K562 (cell line): ENCODE data around the gene TIMP3. TPM values are rescaled to one million over a fixed set of nuclear protein-coding genes. Genes with fewer than 3 reads are reported as not detected.

Experiments used
- ATAC-seq: fragments of 200-7000 bp; cut with Tn5 transposase; 3 replicates; pipeline ENCODE4 v1.9.1; 2020; ENCODE audit warnings: moderate library complexity
- BruUV-seq: library from RNA; stranded (reverse); fragments of 400-500 nt; replicated peaks from 2 replicates; lab custom pipeline; 2021; lab: Mats Ljungman, UMichigan
- CTCF ChIA-PET: fragments of 300-600 bp; formaldehyde crosslinking; extraction: SDS; loops from one replicate; lab custom pipeline; 2021; ENCODE audit warnings: low intra/inter-chr PET ratio; lab: Yijun Ruan, JAX
- POLR2A ChIA-PET: fragments of 300-600, 350-650 bp; sonication (Branson Sonifier 250); formaldehyde crosslinking; extraction: SDS; loops from one replicate; lab custom pipeline; 2021; ENCODE audit warnings: antibody characterized with exemption, inconsistent platforms; lab: Yijun Ruan, JAX
- DNase-seq, 4 experiments: peaks; one replicate each; pipeline versions ENCODE4 v3.0.0 to v3.0.0-alpha.2; 2011 to 2018; ENCODE audit warnings: low spot score in 3 of 4, mixed read lengths in 3 of 4; ENCODE audit errors: extremely low read depth in 1 of 4
- FAIRE-seq: peaks from 2 replicates; lab custom pipeline; 2011; peaks lifted over from hg19 to GRCh38; lab: Jason Lieb, UNC
- H2AFZ ChIP-seq: 2 replicates; pipeline ENCODE4 v1.6.0; 2011; ENCODE audit warnings: low read depth, low read length, control low read depth, inconsistent platforms
- H3K27ac ChIP-seq: fragments of 200-600 bp; 3 replicates; pipeline ENCODE4 v1.8.0; 2011; ENCODE audit warnings: low read depth, mild to moderate bottlenecking, control low read depth, inconsistent platforms, low read length, moderate library complexity, mixed read lengths; ENCODE audit errors: extremely low read depth
- H3K27me3 ChIP-seq, 2 experiments: fragments of 300-600 bp in 1 of 2; 2 replicates in 1 of 2; 3 replicates in 1 of 2; pipeline versions ENCODE4 v1.6.0 to v1.8.0; 2011; ENCODE audit warnings: inconsistent platforms in 2 of 2, low read length in 2 of 2, mild to moderate bottlenecking in 1 of 2, mixed read lengths in 1 of 2, moderate library complexity in 1 of 2; ENCODE audit not compliant: control insufficient read depth in 2 of 2, insufficient read depth in 2 of 2
- H3K36me3 ChIP-seq: fragments of 300-600 bp; 3 replicates; pipeline ENCODE4 v1.8.0; 2011; ENCODE audit warnings: mild to moderate bottlenecking, low read length, inconsistent platforms; ENCODE audit not compliant: control insufficient read depth, insufficient read depth
- H3K4me1 ChIP-seq, 2 experiments: fragments of 200-600 bp in 1 of 2; replicated peaks in 1 of 2; 2 replicates in 1 of 2; 3 replicates in 1 of 2; pipeline versions ENCODE4 v1.5.1 to v1.8.0; 2011; ENCODE audit warnings: inconsistent platforms in 2 of 2, low read length in 2 of 2, mild to moderate bottlenecking in 1 of 2, mixed read lengths in 1 of 2, moderate library complexity in 1 of 2; ENCODE audit not compliant: control insufficient read depth in 2 of 2, insufficient read depth in 2 of 2
- H3K4me2 ChIP-seq: 2 replicates; pipeline ENCODE4 v1.6.1; 2011; ENCODE audit warnings: low read length, control low read depth, inconsistent platforms, mixed read lengths; ENCODE audit not compliant: insufficient read depth
- H3K4me3 ChIP-seq: fragments of 200-600 bp; sonication (generic), shearing (Covaris generic); 2 replicates; pipeline ENCODE4 v1.5.1; 2016; ENCODE audit warnings: control low read depth, inconsistent platforms
- H3K79me2 ChIP-seq: fragments of 200-600 bp; 3 replicates; pipeline ENCODE4 v1.8.0; 2011; ENCODE audit warnings: low read length, inconsistent platforms; ENCODE audit not compliant: control insufficient read depth, insufficient read depth
- H3K9ac ChIP-seq, 2 experiments: 2 replicates each; pipeline versions ENCODE4 v1.6.0 to v1.6.1; 2011; ENCODE audit warnings: low read depth in 2 of 2, low read length in 2 of 2, control low read depth in 1 of 2, inconsistent platforms in 1 of 2, mild to moderate bottlenecking in 1 of 2, mixed read lengths in 1 of 2; ENCODE audit not compliant: insufficient read depth in 1 of 2
- H3K9me1 ChIP-seq: one replicate; pipeline ENCODE4 v1.6.0; 2011; ENCODE audit warnings: inconsistent platforms, mild to moderate bottlenecking, low read length, moderate library complexity; ENCODE audit not compliant: control insufficient read depth, insufficient read depth
- H3K9me3 ChIP-seq: replicated peaks from 2 replicates; pipeline ENCODE4 v1.5.1; 2011; ENCODE audit warnings: low read depth, low read length, inconsistent platforms; ENCODE audit not compliant: control insufficient read depth, insufficient read depth
- H4K20me1 ChIP-seq: replicated peaks from 2 replicates; pipeline ENCODE4 v1.6.1; 2011; ENCODE audit warnings: low read length, inconsistent platforms, mixed read lengths; ENCODE audit not compliant: control insufficient read depth, insufficient read depth
- ASH1L ChIP-seq: fragments of 450-650 bp; IDR thresholded peaks from 2 replicates; pipeline ENCODE4 v1.6.1; 2018; ENCODE audit warnings: borderline replicate concordance, mild to moderate bottlenecking, low read depth; ENCODE audit not compliant: partially characterized antibody
- BDP1 ChIP-seq: IDR thresholded peaks from 3 replicates; pipeline ENCODE4 v1.6.1; 2011; ENCODE audit not compliant: insufficient read length, insufficient read depth
- CBFA2T3 ChIP-seq: fragments of 450-650 bp; IDR thresholded peaks from 2 replicates; pipeline ENCODE4 v1.6.1; 2017
- CBFB ChIP-seq: sonication (generic); formaldehyde crosslinking; IDR thresholded peaks from 2 replicates; pipeline ENCODE4 v1.4.0; 2020; ENCODE audit warnings: mild to moderate bottlenecking, missing genetic modification reagents
- MCM2 ChIP-seq: fragments of 450-650 bp; IDR thresholded peaks from 2 replicates; pipeline ENCODE4 v1.6.1; 2017; ENCODE audit warnings: low read depth, mild to moderate bottlenecking
- MECOM ChIP-seq: fragments of 250-450 bp; sonication (Bioruptor Pico); IDR thresholded peaks from 2 replicates; pipeline ENCODE4 v1.8.0; 2022; ENCODE audit warnings: inconsistent platforms
- POLR2H ChIP-seq: IDR thresholded peaks from 2 replicates; pipeline ENCODE4 v1.6.1; 2016; ENCODE audit warnings: missing genetic modification characterization, low read depth, mild to moderate bottlenecking, control low read depth, missing compliant biosample characterization, moderate library complexity
- POLR3G ChIP-seq: IDR thresholded peaks from 2 replicates; pipeline ENCODE4 v1.6.1; 2011; ENCODE audit not compliant: insufficient read length, insufficient replicate concordance; ENCODE audit errors: extremely low read depth
- PURB ChIP-seq: sonication (generic); formaldehyde crosslinking; IDR thresholded peaks from 2 replicates; pipeline ENCODE4 v1.9.0; 2021; ENCODE audit warnings: low read depth, mild to moderate bottlenecking, missing genetic modification reagents
- ZNF133 ChIP-seq: fragments of 250-450 bp; sonication (Bioruptor Pico); IDR thresholded peaks from 2 replicates; pipeline ENCODE4 v1.4.0; 2020; ENCODE audit warnings: mild to moderate bottlenecking
- ZNF184 ChIP-seq: sonication (generic); formaldehyde crosslinking; IDR thresholded peaks from 2 replicates; pipeline ENCODE4 v1.5.0; 2020; ENCODE audit warnings: missing genetic modification reagents
- ZNF24 ChIP-seq: fragments of 450-650 bp; IDR thresholded peaks from 2 replicates; pipeline ENCODE4 v1.6.1; 2016
- WGBS: fragments of 100-300 bp; shearing (Covaris generic); methylation state at CpG from one replicate; pipeline ENCODE4 v1.1.6; 2016; ENCODE audit warnings: low coverage, mixed read lengths; ENCODE audit not compliant: insufficient coverage; ENCODE audit errors: missing lambda C conversion rate; 5-methylcytosine and 5-hydroxymethylcytosine counted together
- in situ Hi-C: fragments of 300-500 bp; cut with MboI; formaldehyde crosslinking; loops from 4 replicates; pipeline ENCODE4 v1.15.0; 2018; ENCODE audit warnings: inconsistent platforms, mixed read lengths
- intact Hi-C: fragments of 100-400 bp; cut with micrococcal nuclease; formaldehyde crosslinking; loops from 2 replicates; pipeline ENCODE4 v1.14.2; 2022
- polyA plus RNA-seq, 8 experiments: library from polyadenylated mRNA; depleted of rRNA in 4 of 8; stranded (reverse) in 5 of 8; unstranded in 3 of 8; fragments of >200 nt; fragmentation: Nextera tagmentation in 2 of 8; fragmentation: Illumina TruSeq in 1 of 8; extraction: Ambion mirVana in 2 of 8; extraction: Trizol in 1 of 8; gene quantifications; 2 replicates each; pipeline versions ENCODE4 v1.2.1 to v1.2.3, GENCODE V29; 2011 to 2014; ENCODE audit warnings: inconsistent platforms in 1 of 8, missing spikeins in 1 of 8
- total RNA-seq, 7 experiments: library from RNA; depleted of rRNA in 6 of 7; stranded (reverse); fragments of >200 nt in 6 of 7; fragmentation: Illumina TruSeq in 2 of 7; extraction: Trizol in 2 of 7; gene quantifications; 2 replicates each; pipeline versions ENCODE4 v1.2.1 to v1.2.3, GENCODE V29; 2011 to 2021; ENCODE audit warnings: low replicate concordance in 1 of 7
- TF ChIP-seq, protein P1 (sequence below): sonication (generic); formaldehyde crosslinking; IDR thresholded peaks from 2 replicates; pipeline ENCODE4 v1.8.0; 2023; ENCODE audit warnings: mild to moderate bottlenecking, missing genetic modification reagents
- TF ChIP-seq, protein P2 (sequence below): fragments of 450-650 bp; IDR thresholded peaks from 2 replicates; pipeline ENCODE4 v1.6.1; 2016; ENCODE audit warnings: antibody characterized with exemption
- TF ChIP-seq, protein P3 (sequence below), 2 experiments: fragments of 450-650 bp in 1 of 2; IDR thresholded peaks; 2 replicates each; pipeline ENCODE4 v1.6.1; 2011 to 2017; ENCODE audit warnings: low read depth in 2 of 2, antibody characterized with exemption in 1 of 2, borderline replicate concordance in 1 of 2, low read length in 1 of 2, mild to moderate bottlenecking in 1 of 2, mixed read lengths in 1 of 2; ENCODE audit not compliant: control insufficient read depth in 1 of 2
- TF ChIP-seq, protein P4 (sequence below): fragments of 450-650 bp; IDR thresholded peaks from 2 replicates; pipeline ENCODE4 v1.7.1; 2018; ENCODE audit warnings: mild to moderate bottlenecking, low read depth; ENCODE audit not compliant: partially characterized antibody

TIMP3 gene
- total and polyA plus RNA-seq, 9 of the 15 experiments (the other 6 are each of a cell fraction or from before 2014, with no cell fraction given): 0.07 to 0.73 (median 0.18) TPM

DNA sequence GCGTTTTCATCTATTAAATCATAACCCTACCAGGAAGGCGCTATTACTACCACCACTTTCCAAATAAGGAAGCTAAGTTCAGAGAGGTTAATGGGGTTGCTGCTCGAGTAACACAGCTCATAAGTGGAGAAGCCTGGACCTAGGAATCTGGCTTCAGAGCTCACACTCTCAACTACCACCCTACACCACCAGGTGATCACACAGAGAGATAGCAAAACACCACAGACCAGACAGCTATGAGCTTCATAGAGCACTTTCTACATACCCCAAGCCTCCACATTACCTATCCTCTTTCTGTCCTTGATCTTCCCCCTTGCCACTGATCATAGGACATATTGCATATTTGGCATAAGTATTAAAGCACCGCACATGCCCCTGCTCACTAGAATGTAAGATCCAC is 65.4 kb downstream of the TIMP3 start:
- no peak overlapping the region for H2AFZ ChIP-seq
- H3K79me2 ChIP-seq: no peaks in the 10 kb centered on the region
- H3K4me1 ChIP-seq: peaks cover 0 to 3% of the 10 kb centered on the region in 2 experiments; a peak in 1 of 5 replicates
- H3K4me2 ChIP-seq: no peak overlapping the region
- CTCF ChIA-PET: no interaction called here
- H3K9me3 ChIP-seq: no peaks in the 10 kb centered on the region
- POLR2A ChIA-PET: no interaction called here
- WGBS: 23% methylated on average over 4 of the region's 4 CpGs
- DNase-seq (no peak), ATAC-seq (peak; percentile 49; the same call in 2 of the 3 replicates), FAIRE-seq (no peak)
- no peaks in the 10 kb centered on the region for H3K27me3 ChIP-seq
- H3K27ac ChIP-seq: no peak overlapping the region
- intact Hi-C loops: no loop called here
- in situ Hi-C loops: no loop called here
- no TSS peak for BruUV-seq
- no peak overlapping the region for H3K4me3 ChIP-seq
- H3K9ac ChIP-seq: no peak overlapping the region
- no peaks in the 10 kb centered on the region for H4K20me1 ChIP-seq
- no peaks in the 10 kb centered on the region for H3K9me1 ChIP-seq
- no peaks in the 10 kb centered on the region for H3K36me3 ChIP-seq
- TF ChIP-seq, protein P1, sequence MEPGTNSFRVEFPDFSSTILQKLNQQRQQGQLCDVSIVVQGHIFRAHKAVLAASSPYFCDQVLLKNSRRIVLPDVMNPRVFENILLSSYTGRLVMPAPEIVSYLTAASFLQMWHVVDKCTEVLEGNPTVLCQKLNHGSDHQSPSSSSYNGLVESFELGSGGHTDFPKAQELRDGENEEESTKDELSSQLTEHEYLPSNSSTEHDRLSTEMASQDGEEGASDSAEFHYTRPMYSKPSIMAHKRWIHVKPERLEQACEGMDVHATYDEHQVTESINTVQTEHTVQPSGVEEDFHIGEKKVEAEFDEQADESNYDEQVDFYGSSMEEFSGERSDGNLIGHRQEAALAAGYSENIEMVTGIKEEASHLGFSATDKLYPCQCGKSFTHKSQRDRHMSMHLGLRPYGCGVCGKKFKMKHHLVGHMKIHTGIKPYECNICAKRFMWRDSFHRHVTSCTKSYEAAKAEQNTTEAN: no peak
- TF ChIP-seq, protein P2, sequence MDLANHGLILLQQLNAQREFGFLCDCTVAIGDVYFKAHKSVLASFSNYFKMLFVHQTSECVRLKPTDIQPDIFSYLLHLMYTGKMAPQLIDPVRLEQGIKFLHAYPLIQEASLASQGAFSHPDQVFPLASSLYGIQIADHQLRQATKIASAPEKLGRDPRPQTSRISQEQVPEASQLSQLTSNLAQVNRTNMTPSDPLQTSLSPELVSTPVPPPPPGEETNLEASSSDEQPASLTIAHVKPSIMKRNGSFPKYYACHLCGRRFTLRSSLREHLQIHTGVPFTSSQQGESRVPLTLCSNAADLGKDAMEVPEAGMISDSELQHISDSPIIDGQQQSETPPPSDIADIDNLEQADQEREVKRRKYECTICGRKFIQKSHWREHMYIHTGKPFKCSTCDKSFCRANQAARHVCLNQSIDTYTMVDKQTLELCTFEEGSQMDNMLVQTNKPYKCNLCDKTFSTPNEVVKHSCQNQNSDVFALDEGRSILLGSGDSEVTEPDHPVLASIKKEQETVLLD: no peak
- TF ChIP-seq BDP1: no peak
- TF ChIP-seq, protein P3, sequence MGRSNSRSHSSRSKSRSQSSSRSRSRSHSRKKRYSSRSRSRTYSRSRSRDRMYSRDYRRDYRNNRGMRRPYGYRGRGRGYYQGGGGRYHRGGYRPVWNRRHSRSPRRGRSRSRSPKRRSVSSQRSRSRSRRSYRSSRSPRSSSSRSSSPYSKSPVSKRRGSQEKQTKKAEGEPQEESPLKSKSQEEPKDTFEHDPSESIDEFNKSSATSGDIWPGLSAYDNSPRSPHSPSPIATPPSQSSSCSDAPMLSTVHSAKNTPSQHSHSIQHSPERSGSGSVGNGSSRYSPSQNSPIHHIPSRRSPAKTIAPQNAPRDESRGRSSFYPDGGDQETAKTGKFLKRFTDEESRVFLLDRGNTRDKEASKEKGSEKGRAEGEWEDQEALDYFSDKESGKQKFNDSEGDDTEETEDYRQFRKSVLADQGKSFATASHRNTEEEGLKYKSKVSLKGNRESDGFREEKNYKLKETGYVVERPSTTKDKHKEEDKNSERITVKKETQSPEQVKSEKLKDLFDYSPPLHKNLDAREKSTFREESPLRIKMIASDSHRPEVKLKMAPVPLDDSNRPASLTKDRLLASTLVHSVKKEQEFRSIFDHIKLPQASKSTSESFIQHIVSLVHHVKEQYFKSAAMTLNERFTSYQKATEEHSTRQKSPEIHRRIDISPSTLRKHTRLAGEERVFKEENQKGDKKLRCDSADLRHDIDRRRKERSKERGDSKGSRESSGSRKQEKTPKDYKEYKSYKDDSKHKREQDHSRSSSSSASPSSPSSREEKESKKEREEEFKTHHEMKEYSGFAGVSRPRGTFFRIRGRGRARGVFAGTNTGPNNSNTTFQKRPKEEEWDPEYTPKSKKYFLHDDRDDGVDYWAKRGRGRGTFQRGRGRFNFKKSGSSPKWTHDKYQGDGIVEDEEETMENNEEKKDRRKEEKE (IDR thresholded peaks at IDR 0.05; ENCODE audit: borderline replicate concordance in 1 of 2, control insufficient read depth in 1 of 2, low read depth in 2 of 2, low read length in 1 of 2): no peak
- no peak for TF ChIP-seq CBFB (CRISPR knock-in tag)
- no peak for TF ChIP-seq POLR2H (tag)
- TF ChIP-seq CBFA2T3: no peak
- no peak for TF ChIP-seq POLR3G
- TF ChIP-seq ZNF184 (CRISPR knock-in tag): no peak
- no peak for TF ChIP-seq PURB (CRISPR knock-in tag)
- TF ChIP-seq ZNF133: no peak
- no peak for TF ChIP-seq MECOM (CRISPR knock-in tag)
- TF ChIP-seq, protein P4, sequence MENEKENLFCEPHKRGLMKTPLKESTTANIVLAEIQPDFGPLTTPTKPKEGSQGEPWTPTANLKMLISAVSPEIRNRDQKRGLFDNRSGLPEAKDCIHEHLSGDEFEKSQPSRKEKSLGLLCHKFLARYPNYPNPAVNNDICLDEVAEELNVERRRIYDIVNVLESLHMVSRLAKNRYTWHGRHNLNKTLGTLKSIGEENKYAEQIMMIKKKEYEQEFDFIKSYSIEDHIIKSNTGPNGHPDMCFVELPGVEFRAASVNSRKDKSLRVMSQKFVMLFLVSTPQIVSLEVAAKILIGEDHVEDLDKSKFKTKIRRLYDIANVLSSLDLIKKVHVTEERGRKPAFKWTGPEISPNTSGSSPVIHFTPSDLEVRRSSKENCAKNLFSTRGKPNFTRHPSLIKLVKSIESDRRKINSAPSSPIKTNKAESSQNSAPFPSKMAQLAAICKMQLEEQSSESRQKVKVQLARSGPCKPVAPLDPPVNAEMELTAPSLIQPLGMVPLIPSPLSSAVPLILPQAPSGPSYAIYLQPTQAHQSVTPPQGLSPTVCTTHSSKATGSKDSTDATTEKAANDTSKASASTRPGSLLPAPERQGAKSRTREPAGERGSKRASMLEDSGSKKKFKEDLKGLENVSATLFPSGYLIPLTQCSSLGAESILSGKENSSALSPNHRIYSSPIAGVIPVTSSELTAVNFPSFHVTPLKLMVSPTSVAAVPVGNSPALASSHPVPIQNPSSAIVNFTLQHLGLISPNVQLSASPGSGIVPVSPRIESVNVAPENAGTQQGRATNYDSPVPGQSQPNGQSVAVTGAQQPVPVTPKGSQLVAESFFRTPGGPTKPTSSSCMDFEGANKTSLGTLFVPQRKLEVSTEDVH: no peak
- TF ChIP-seq MCM2: no peak
- TF ChIP-seq ASH1L: no peak
- no peak for TF ChIP-seq ZNF24
